NT2/D1 (cell line): ENCODE measurements around the gene HSFX1.
"Not testable (repeated sequence)": the region's sequence is repeated elsewhere in the genome, so short reads cannot be mapped to it uniquely, and the experiment has no call there.

Source experiments
- SUZ12 ChIP-seq: IDR thresholded peaks from 2 replicates; pipeline ENCODE4 v1.6.1; 2011; ENCODE audit not compliant: insufficient read length, insufficient read depth; ENCODE audit errors: extremely low read depth
- YY1 ChIP-seq: IDR thresholded peaks from 2 replicates; pipeline ENCODE4 v1.6.1; 2011; ENCODE audit not compliant: insufficient read length, insufficient read depth
- ZNF274 ChIP-seq: IDR thresholded peaks from 2 replicates; pipeline ENCODE4 v1.6.1; 2011; ENCODE audit warnings: mild to moderate bottlenecking, low read depth, low read length

DNA sequence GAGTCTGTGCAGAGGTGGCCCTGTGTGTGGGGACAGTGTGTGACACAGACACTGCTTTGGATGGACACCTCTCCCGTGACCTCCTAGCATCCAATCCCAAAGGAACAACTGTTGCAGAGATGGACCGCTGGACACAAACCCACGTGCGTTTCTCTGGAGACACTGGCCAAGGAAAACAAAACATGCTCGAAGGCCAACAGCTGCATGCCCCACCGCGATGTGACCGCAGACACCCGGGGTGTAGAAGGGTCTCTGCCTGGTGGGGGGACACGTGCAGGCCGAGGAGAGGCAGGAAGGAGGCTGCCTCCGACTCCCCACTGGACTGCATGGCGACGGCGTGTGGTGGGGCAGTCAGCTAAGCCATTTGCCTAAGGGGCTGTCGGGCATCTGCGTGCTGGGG, at the start of gene HSFX1:
- not testable (repeated sequence) for TF ChIP-seq ZNF274, YY1, SUZ12
